Left cardiac atrium (tissue), 4 donors: ENCODE results near the gene ZNF484. TPM values are rescaled to one million over a fixed set of nuclear protein-coding genes. Genes with fewer than 3 reads are reported as not detected.
"Not testable (repeated sequence)": the region's sequence is repeated elsewhere in the genome, so short reads cannot be mapped to it uniquely, and the experiment has no call there.

Experiments
- ATAC-seq, 2 donors: fragments of 200-7000 bp; cut with Tn5 transposase; one replicate each; pipeline ENCODE4 v1.9.1; 2020; ENCODE audit warnings: mild to moderate bottlenecking in 2 of 2, moderate library complexity in 2 of 2
- DNase-seq: peaks from one replicate; pipeline ENCODE4 v3.0.0-alpha.2; 2020
- intact Hi-C, 2 donors: fragments of 100-400 bp; cut with DNase I; formaldehyde crosslinking; loops; one replicate each; pipeline versions ENCODE4 v1.14.1 to v1.15.1; 2022 to 2023
- total RNA-seq, 2 donors: library from RNA; stranded (reverse); fragmentation: NEBNext Ultra II Directional; extraction: Animal tissue kit (Norgen Biotek cat#: 25700); gene quantifications; one replicate each; pipeline ENCODE4 v1.2.1, GENCODE V29; 2021
- donor health status: DM: no; HTN: yes; CAD: no.
- donor health status: DM: no; HTN: yes; CAD: no; lungs with severe emphysema.
- donor health status: DM: yes; HTN: yes; CAD: no.
- donor health status: Dilated cardiomyopathy.

ZNF484 gene
- total RNA-seq, 2 donors from 2014 or later: 5.7 to 7.5 TPM

- DNase-seq (no peak), ATAC-seq (no peak)
- intact Hi-C loops: no loop called here
These were observed 7.5 kb downstream of the ZNF484 start for GRCh38 chr9:92870289-92870688.

GRCh38 chr9:92866600-92866999, 11.2 kb downstream of the ZNF484 start:
- ATAC-seq, intact Hi-C loops, DNase-seq: not testable (repeated sequence)

GRCh38 chr9:92864152-92864551, 13.7 kb downstream of the ZNF484 start:
- DNase-seq: no peak
- intact Hi-C loops: no loop called here
- ATAC-seq: no peak

GRCh38 chr9:92860867-92861266, 17.0 kb downstream of the ZNF484 start:
- ATAC-seq (no peak), DNase-seq (no peak)
- intact Hi-C loops: no loop called here

- intact Hi-C loops: no loop called here
- no peak for ATAC-seq
- DNase-seq: no peak
These were observed 20.6 kb downstream of the ZNF484 start for GRCh38 chr9:92857236-92857635.

GRCh38 chr9:92853716-92854115, 24.1 kb downstream of the ZNF484 start:
- intact Hi-C loops: no loop called here
- DNase-seq (no peak), ATAC-seq (no peak)

- intact Hi-C loops: no loop called here
- DNase-seq (no peak), ATAC-seq (no peak)
These were observed 26.9 kb downstream of the ZNF484 start for GRCh38 chr9:92850898-92851297.

GRCh38 chr9:92848740-92849139, 29.1 kb downstream of the ZNF484 start:
- intact Hi-C loops, DNase-seq: not testable (repeated sequence)

GRCh38 chr9:92846662-92847145, 31.1 kb downstream of the ZNF484 start:
- DNase-seq (no peak), ATAC-seq (no peak)
- intact Hi-C loops: no loop called here

More at GRCh38 chr9:92848740-92849139, 29.1 kb downstream of the ZNF484 start:
- ATAC-seq: not testable (repeated sequence)

- DNase-seq, ATAC-seq, intact Hi-C loops: not testable (repeated sequence)
These were observed 39.4 kb downstream of the ZNF484 start for GRCh38 chr9:92838411-92838810.

GRCh38 chr9:92837191-92837590, 40.6 kb downstream of the ZNF484 start:
- DNase-seq (no peak), ATAC-seq (no peak)
- intact Hi-C loops: no loop called here

GRCh38 chr9:92829420-92829819, 48.4 kb downstream of the ZNF484 start:
- intact Hi-C loops: no loop called here
- DNase-seq (no peak), ATAC-seq (no peak)

GRCh38 chr9:92825065-92825464, 52.8 kb downstream of the ZNF484 start:
- intact Hi-C loops, ATAC-seq, DNase-seq: not testable (repeated sequence)

GRCh38 chr9:92820964-92821363, 56.9 kb downstream of the ZNF484 start:
- no peak for ATAC-seq
- intact Hi-C loops: no loop called here
- DNase-seq: no peak

- intact Hi-C loops, DNase-seq, ATAC-seq: not testable (repeated sequence)
These were observed 57.9 kb downstream of the ZNF484 start for GRCh38 chr9:92819898-92820297.

GRCh38 chr9:92809629-92810326, 68.1 kb downstream of the ZNF484 start:
- intact Hi-C loops, DNase-seq, ATAC-seq: not testable (repeated sequence)

GRCh38 chr9:92808726-92809451, 68.9 kb downstream of the ZNF484 start:
- intact Hi-C loops: no loop called here
- ATAC-seq: peak; percentile 89 to 94

GRCh38 chr9:92807757-92808725, 69.8 kb downstream of the ZNF484 start:
- ATAC-seq: peak; percentile 20 to 27
- DNase-seq: no peak
- intact Hi-C loops: no loop called here

More at GRCh38 chr9:92808726-92809451, 68.9 kb downstream of the ZNF484 start:
- DNase-seq: peak; percentile 79
